ENCODE results near the gene FRY.

DNA sequence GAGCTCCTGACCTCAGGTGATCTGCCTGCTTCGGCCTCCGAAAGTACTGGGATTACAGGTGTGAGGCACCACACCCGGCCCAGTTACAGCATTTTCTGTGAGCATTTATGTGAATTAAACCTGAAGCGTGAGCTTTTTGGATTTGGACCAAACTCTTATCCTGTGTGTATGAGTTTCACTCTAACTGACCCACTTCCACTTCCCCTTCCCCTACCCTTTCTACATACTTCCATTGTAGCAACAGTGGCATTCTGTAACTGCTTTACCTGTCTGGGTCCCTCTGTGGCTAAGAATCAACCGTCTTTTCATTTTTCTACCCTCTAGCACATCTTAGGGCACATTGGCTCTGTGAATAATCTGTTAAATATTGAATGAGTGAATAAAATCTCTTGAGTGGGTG, 16.2 kb downstream of the FRY start:
- TF ChIP-seq POLR2A (IDR thresholded peaks at IDR 0.05; ENCODE audit: low read length): no peak
- TF ChIP-seq GATA1 (IDR thresholded peaks at IDR 0.05; ENCODE audit: low read depth, low read length): no peak

Measured in erythroblast (primary cell).